ENCODE measurements around the gene NHEJ1. TPM values are rescaled to one million over a fixed set of nuclear protein-coding genes. Genes with fewer than 3 reads are reported as not detected.

The NHEJ1 gene
- total and polyA plus RNA-seq, 12 donors, result 3.8 to 12.0 (median 7.1) TPM

- H3K4me1 ChIP-seq, result no peaks in the 10 kb centered on the region
- H3K27me3 ChIP-seq, result peaks cover 0 to 44% (median 22%) of the 10 kb centered on the region in 7 donors
- DNase-seq (no peak), ATAC-seq (no peak)
- TF ChIP-seq CTCF (IDR thresholded peaks at IDR 0.05), result no peak
- no peak overlapping the region for H3K27ac ChIP-seq
- 71 to 73% methylated on average over 7 of the region's 7 CpGs for WGBS, 2 donors
- no peaks in the 10 kb centered on the region for H3K36me3 ChIP-seq
- no peak overlapping the region for H3K4me3 ChIP-seq
- intact Hi-C loops (cut with DNase I), result loop anchor here in 1 of 10 donors (10.0 kb wide), 1 partner anchor 128 kb away; no protein-coding TSS in a partner anchor
- no peaks in the 10 kb centered on the region for H3K9me3 ChIP-seq
Measured at GRCh38 chr2:219026946-219027345, 133.7 kb downstream of the NHEJ1 start.

GRCh38 chr2:219025637-219026585 lies 134.7 kb downstream of the NHEJ1 start:
- H3K27me3 ChIP-seq, result peaks cover 0 to 40% (median 20%) of the 10 kb centered on the region in 7 donors
- no peak for TF ChIP-seq CTCF (IDR thresholded peaks at IDR 0.05)

More at GRCh38 chr2:219025637-219026585, 134.7 kb downstream of the NHEJ1 start:
- Histone ChIP-seq H3K36me3 (no peaks in the 10 kb centered on the region), H3K4me1 (no peaks in the 10 kb centered on the region), H3K4me3 (no peak overlapping the region), H3K27ac (no peak overlapping the region), H3K9me3 (no peaks in the 10 kb centered on the region)
- intact Hi-C loops (cut with DNase I), result loop anchor here in 1 of 10 donors (10.0 kb wide), 1 partner anchor 129 kb away; no protein-coding TSS in a partner anchor
- DNase-seq, result no peak
- 81 to 86% methylated on average over 18 of the region's 18 CpGs for WGBS, 2 donors
- no peak for ATAC-seq

Small RNA genes lying within 50 kb of the gene (microRNA-seq; reads per million reads assigned to microRNA genes)
- gene MIR3131, result 0 reads per million in 2 donors

Other genes starting within 250 kb of the NHEJ1 start
- under 1 TPM in 1 of 10 donors, not detected in 9; 0.09 TPM for gene CDK5R2, start 201.1 kb downstream of the NHEJ1 start, total RNA-seq
- gene CDK5R2, start 201.1 kb downstream of the NHEJ1 start, polyA plus RNA-seq, result not detected
- not detected for gene FEV, start 175.6 kb downstream of the NHEJ1 start, total RNA-seq
- not detected for gene FEV, start 175.6 kb downstream of the NHEJ1 start, polyA plus RNA-seq
- gene CRYBA2, start 167.4 kb downstream of the NHEJ1 start, total RNA-seq, result not detected
- gene CRYBA2, start 167.4 kb downstream of the NHEJ1 start, polyA plus RNA-seq, result not detected
- not detected for gene CFAP65, start 119.3 kb downstream of the NHEJ1 start, total RNA-seq
- gene CFAP65, start 119.3 kb downstream of the NHEJ1 start, polyA plus RNA-seq, result not detected
- gene IHH, start 99.9 kb downstream of the NHEJ1 start, total RNA-seq, result under 1 TPM in 1 of 10 donors, not detected in 9; 0.16 TPM
- under 1 TPM in 1 of 2 donors, not detected in 1; 0.03 TPM for gene IHH, start 99.9 kb downstream of the NHEJ1 start, polyA plus RNA-seq
- 1 to 10 TPM in 2 of 10 donors, under 1 TPM in 8; 0.30 to 2.1 (median 0.47) TPM for gene SLC23A3, start 9.2 kb upstream of the NHEJ1 start, total RNA-seq
- gene SLC23A3, start 9.2 kb upstream of the NHEJ1 start, polyA plus RNA-seq, result 1 to 10 TPM in 1 of 2 donors, under 1 TPM in 1; 0.28 to 1.8 TPM
- 10 to 100 TPM; 52.5 to 80.6 (median 63.6) TPM for gene CNPPD1, start 16.1 kb upstream of the NHEJ1 start, total RNA-seq
- gene CNPPD1, start 16.1 kb upstream of the NHEJ1 start, polyA plus RNA-seq, result 10 to 100 TPM; 35.5 to 84.7 TPM
- gene RETREG2, start 17.5 kb upstream of the NHEJ1 start, total RNA-seq, result 10 to 100 TPM; 24.1 to 47.3 (median 30.6) TPM
- gene RETREG2, start 17.5 kb upstream of the NHEJ1 start, polyA plus RNA-seq, result 10 to 100 TPM; 11.3 to 39.0 TPM
- gene ZFAND2B, start 46.0 kb upstream of the NHEJ1 start, total RNA-seq, result 10 to 100 TPM; 11.5 to 19.2 (median 16.4) TPM
- 10 to 100 TPM; 22.1 to 40.8 TPM for gene ZFAND2B, start 46.0 kb upstream of the NHEJ1 start, polyA plus RNA-seq
- gene ABCB6, start 58.1 kb upstream of the NHEJ1 start, total RNA-seq, result 10 to 100 TPM in 9 of 10 donors, 1 to 10 TPM in 1; 9.8 to 31.0 (median 14.8) TPM
- gene ABCB6, start 58.1 kb upstream of the NHEJ1 start, polyA plus RNA-seq, result 10 to 100 TPM; 31.0 to 34.0 TPM
- gene ATG9A, start 68.8 kb upstream of the NHEJ1 start, total RNA-seq, result 100 to 1,000 TPM in 1 of 10 donors, 10 to 100 TPM in 9; 64.5 to 103 (median 76.4) TPM
- 10 to 100 TPM; 14.1 to 79.4 TPM for gene ATG9A, start 68.8 kb upstream of the NHEJ1 start, polyA plus RNA-seq
- gene ANKZF1, start 69.0 kb upstream of the NHEJ1 start, total RNA-seq, result 10 to 100 TPM; 16.4 to 36.8 (median 25.5) TPM
- 10 to 100 TPM; 12.7 to 44.7 TPM for gene ANKZF1, start 69.0 kb upstream of the NHEJ1 start, polyA plus RNA-seq
- 1 to 10 TPM; 1.6 to 5.2 (median 2.6) TPM for gene GLB1L, start 84.6 kb upstream of the NHEJ1 start, total RNA-seq
- gene GLB1L, start 84.6 kb upstream of the NHEJ1 start, polyA plus RNA-seq, result 1 to 10 TPM; 1.5 to 2.1 TPM
- 10 to 100 TPM; 14.6 to 23.1 (median 19.7) TPM for gene STK16, start 84.7 kb upstream of the NHEJ1 start, total RNA-seq
- 10 to 100 TPM; 12.9 to 26.7 TPM for gene STK16, start 84.7 kb upstream of the NHEJ1 start, polyA plus RNA-seq
- not detected for gene TUBA4B, start 92.4 kb upstream of the NHEJ1 start, total RNA-seq
- not detected for gene TUBA4B, start 92.4 kb upstream of the NHEJ1 start, polyA plus RNA-seq
- 100 to 1,000 TPM in 7 of 10 donors, 10 to 100 TPM in 3; 76.0 to 245 (median 145) TPM for gene TUBA4A, start 93.1 kb upstream of the NHEJ1 start, total RNA-seq
- gene TUBA4A, start 93.1 kb upstream of the NHEJ1 start, polyA plus RNA-seq, result 100 to 1,000 TPM in 1 of 2 donors, 10 to 100 TPM in 1; 61.0 to 341 TPM
- gene DNAJB2, start 118.6 kb upstream of the NHEJ1 start, total RNA-seq, result 10 to 100 TPM; 55.6 to 87.6 (median 83.1) TPM
- gene DNAJB2, start 118.6 kb upstream of the NHEJ1 start, polyA plus RNA-seq, result 100 to 1,000 TPM in 1 of 2 donors, 10 to 100 TPM in 1; 76.9 to 148 TPM
- gene PTPRN, start 148.6 kb upstream of the NHEJ1 start, total RNA-seq, result under 1 TPM in 6 of 10 donors, not detected in 4; 0.26 to 0.51 (median 0.31) TPM
- under 1 TPM in 1 of 2 donors, not detected in 1; 0.09 TPM for gene PTPRN, start 148.6 kb upstream of the NHEJ1 start, polyA plus RNA-seq
- gene RESP18, start 171.9 kb upstream of the NHEJ1 start, total RNA-seq, result not detected
- not detected for gene RESP18, start 171.9 kb upstream of the NHEJ1 start, polyA plus RNA-seq
- gene DNPEP, start 227.1 kb upstream of the NHEJ1 start, total RNA-seq, result 100 to 1,000 TPM in 1 of 10 donors, 10 to 100 TPM in 9; 56.1 to 110 (median 74.0) TPM
- 10 to 100 TPM; 56.3 to 68.5 TPM for gene DNPEP, start 227.1 kb upstream of the NHEJ1 start, polyA plus RNA-seq

Measured in heart right ventricle (tissue), 16 donors.